WERI-Rb-1 (cell line): ENCODE data around the gene PKHD1.

Source experiments
- DNase-seq: peaks from one replicate; pipeline ENCODE4 v3.0.0-alpha.2; 2020
- H3K27ac ChIP-seq: fragments of 250-450 bp; sonication (Bioruptor Pico); 2 replicates; pipeline ENCODE4 v1.5.1; 2020; ENCODE audit warnings: mild to moderate bottlenecking, moderate library complexity
- H3K27me3 ChIP-seq: fragments of 250-450 bp; sonication (Bioruptor Pico); 2 replicates; pipeline ENCODE4 v1.5.1; 2021; ENCODE audit warnings: mild to moderate bottlenecking, low read depth, moderate library complexity; ENCODE audit not compliant: insufficient read depth, severe bottlenecking
- H3K36me3 ChIP-seq: fragments of 250-450 bp; sonication (Bioruptor Pico); 2 replicates; pipeline ENCODE4 v1.5.1; 2020; ENCODE audit warnings: mild to moderate bottlenecking, moderate library complexity
- H3K4me3 ChIP-seq: 2 replicates; pipeline ENCODE4 v1.5.1; 2011; ENCODE audit warnings: low read depth, mild to moderate bottlenecking, control low read depth, low read length
- H3K9me3 ChIP-seq: fragments of 250-450 bp; sonication (Bioruptor Pico); 2 replicates; pipeline ENCODE4 v1.5.1; 2021; ENCODE audit warnings: mild to moderate bottlenecking, moderate library complexity; ENCODE audit not compliant: severe bottlenecking
- CTCF ChIP-seq: IDR thresholded peaks from 2 replicates; pipeline ENCODE4 v1.5.1; 2011; ENCODE audit warnings: low read depth, mild to moderate bottlenecking, control low read depth, inconsistent platforms, low read length

PKHD1 gene

GRCh38 chr6:51648774-51649173, 438.6 kb downstream of the PKHD1 start:
- H3K27ac ChIP-seq = no peak overlapping the region
- DNase-seq = no peak
- no peak overlapping the region for H3K4me3 ChIP-seq
- no peaks in the 10 kb centered on the region for H3K27me3 ChIP-seq
- TF ChIP-seq CTCF = no peak
- no peaks in the 10 kb centered on the region for H3K9me3 ChIP-seq
- H3K36me3 ChIP-seq = no peaks in the 10 kb centered on the region

GRCh38 chr6:51648236-51648635, 439.2 kb downstream of the PKHD1 start:
- DNase-seq = no peak
- H3K27me3 ChIP-seq = no peaks in the 10 kb centered on the region
- TF ChIP-seq CTCF = no peak
- H3K4me3 ChIP-seq = no peak overlapping the region
- no peaks in the 10 kb centered on the region for H3K9me3 ChIP-seq
- no peak overlapping the region for H3K27ac ChIP-seq
- no peaks in the 10 kb centered on the region for H3K36me3 ChIP-seq

- no peak overlapping the region for H3K4me3 ChIP-seq
- no peaks in the 10 kb centered on the region for H3K36me3 ChIP-seq
- no peaks in the 10 kb centered on the region for H3K27me3 ChIP-seq
- TF ChIP-seq CTCF = no peak
- H3K9me3 ChIP-seq = no peaks in the 10 kb centered on the region
- no peak overlapping the region for H3K27ac ChIP-seq
- DNase-seq = no peak
These were observed 443.0 kb downstream of the PKHD1 start for GRCh38 chr6:51644426-51644825.

GRCh38 chr6:51640021-51640420, 447.4 kb downstream of the PKHD1 start:
- Histone ChIP-seq H3K36me3 (no peaks in the 10 kb centered on the region), H3K27me3 (no peaks in the 10 kb centered on the region), H3K9me3 (no peaks in the 10 kb centered on the region), H3K27ac (no peak overlapping the region), H3K4me3 (no peak overlapping the region)
- no peak for TF ChIP-seq CTCF
- no peak for DNase-seq

GRCh38 chr6:51633424-51633823, 454.0 kb downstream of the PKHD1 start:
- no peak for TF ChIP-seq CTCF
- H3K4me3 ChIP-seq = no peak overlapping the region
- H3K27me3 ChIP-seq = no peaks in the 10 kb centered on the region
- no peak for DNase-seq
- no peaks in the 10 kb centered on the region for H3K36me3 ChIP-seq
- H3K9me3 ChIP-seq = no peaks in the 10 kb centered on the region
- no peak overlapping the region for H3K27ac ChIP-seq

GRCh38 chr6:51630011-51630410, 457.4 kb downstream of the PKHD1 start:
- no peaks in the 10 kb centered on the region for H3K9me3 ChIP-seq
- H3K27me3 ChIP-seq = no peaks in the 10 kb centered on the region
- H3K27ac ChIP-seq = no peak overlapping the region
- TF ChIP-seq CTCF = no peak
- H3K4me3 ChIP-seq = no peak overlapping the region
- no peaks in the 10 kb centered on the region for H3K36me3 ChIP-seq
- DNase-seq = no peak
